GM13977 (cell line): Measurements from ENCODE around the gene SPATA20.
A peak's percentile ranks its signal among the peaks of the same experiment; 100 is the strongest.

Experiments used
- DNase-seq: peaks from one replicate; pipeline ENCODE4 v3.0.0; 2012; ENCODE audit warnings: low spot score
- in situ Hi-C: fragments of 300-500 bp; cut with MboI; formaldehyde crosslinking; loops from one replicate; pipeline ENCODE4 v1.12.0; 2022; ENCODE audit warnings: low sequenced_read_pairs, low pct_unique_long_range_greater_than_20kb, mixed read lengths, inconsistent platforms; ENCODE audit not compliant: unreplicated experiment
- TF ChIP-seq, protein P1 (sequence below): IDR thresholded peaks from 2 replicates; pipeline ENCODE4 v1.5.1; 2012; ENCODE audit warnings: mild to moderate bottlenecking, control low read depth; ENCODE audit not compliant: insufficient read depth; ENCODE audit errors: extremely low read depth, missing control alignments

The SPATA20 gene

GRCh38 chr17:50602836-50603235, 55.9 kb downstream of the SPATA20 start:
- DNase-seq, result no peak
- TF ChIP-seq, protein P1, sequence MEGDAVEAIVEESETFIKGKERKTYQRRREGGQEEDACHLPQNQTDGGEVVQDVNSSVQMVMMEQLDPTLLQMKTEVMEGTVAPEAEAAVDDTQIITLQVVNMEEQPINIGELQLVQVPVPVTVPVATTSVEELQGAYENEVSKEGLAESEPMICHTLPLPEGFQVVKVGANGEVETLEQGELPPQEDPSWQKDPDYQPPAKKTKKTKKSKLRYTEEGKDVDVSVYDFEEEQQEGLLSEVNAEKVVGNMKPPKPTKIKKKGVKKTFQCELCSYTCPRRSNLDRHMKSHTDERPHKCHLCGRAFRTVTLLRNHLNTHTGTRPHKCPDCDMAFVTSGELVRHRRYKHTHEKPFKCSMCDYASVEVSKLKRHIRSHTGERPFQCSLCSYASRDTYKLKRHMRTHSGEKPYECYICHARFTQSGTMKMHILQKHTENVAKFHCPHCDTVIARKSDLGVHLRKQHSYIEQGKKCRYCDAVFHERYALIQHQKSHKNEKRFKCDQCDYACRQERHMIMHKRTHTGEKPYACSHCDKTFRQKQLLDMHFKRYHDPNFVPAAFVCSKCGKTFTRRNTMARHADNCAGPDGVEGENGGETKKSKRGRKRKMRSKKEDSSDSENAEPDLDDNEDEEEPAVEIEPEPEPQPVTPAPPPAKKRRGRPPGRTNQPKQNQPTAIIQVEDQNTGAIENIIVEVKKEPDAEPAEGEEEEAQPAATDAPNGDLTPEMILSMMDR, result no peak
- in situ Hi-C loops, result no loop called here

- TF ChIP-seq, protein P1, result no peak
These were observed 56.4 kb downstream of the SPATA20 start for GRCh38 chr17:50603340-50603739.

DNA sequence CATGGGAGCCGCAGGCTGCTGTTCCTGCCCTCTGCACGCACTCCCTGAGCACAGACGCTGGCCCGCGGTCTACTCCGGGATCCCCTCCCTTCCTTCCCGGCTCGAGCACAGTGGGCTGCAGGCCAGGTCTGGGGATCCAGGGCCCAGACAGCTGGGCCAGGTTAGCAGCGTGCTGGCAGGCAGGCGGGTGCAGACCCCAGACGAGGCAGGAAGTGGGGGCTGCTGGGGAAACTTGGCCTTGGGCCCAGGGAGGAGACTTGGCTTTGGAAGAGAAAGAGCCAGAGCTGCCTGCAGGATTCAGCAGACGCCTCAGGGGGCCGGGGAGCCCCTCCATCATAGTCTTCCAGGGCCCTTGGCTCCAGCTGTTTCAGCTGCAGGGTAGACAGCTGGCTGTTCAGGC, 57.5 kb downstream of the SPATA20 start:
- in situ Hi-C loops, result no loop called here
- DNase-seq, result no peak
- TF ChIP-seq, protein P1, result no peak

More at GRCh38 chr17:50603340-50603739, 56.4 kb downstream of the SPATA20 start:
- in situ Hi-C loops, result no loop called here
- peak; percentile 58 for DNase-seq

GRCh38 chr17:50605429-50605828, 58.5 kb downstream of the SPATA20 start:
- no peak for DNase-seq
- TF ChIP-seq, protein P1, result no peak
- in situ Hi-C loops, result no loop called here
